K562 (cell line): ENCODE data around the gene PRR35. TPM values are rescaled to one million over a fixed set of nuclear protein-coding genes. Genes with fewer than 3 reads are reported as not detected.

Source experiments
- ATAC-seq: fragments of 200-7000 bp; cut with Tn5 transposase; 3 replicates; pipeline ENCODE4 v1.9.1; 2020; ENCODE audit warnings: moderate library complexity
- BruUV-seq: library from RNA; stranded (reverse); fragments of 400-500 nt; replicated peaks from 2 replicates; lab custom pipeline; 2021; lab: Mats Ljungman, UMichigan
- CTCF ChIA-PET: fragments of 300-600 bp; formaldehyde crosslinking; extraction: SDS; loops from one replicate; lab custom pipeline; 2021; ENCODE audit warnings: low intra/inter-chr PET ratio; lab: Yijun Ruan, JAX
- POLR2A ChIA-PET: fragments of 300-600, 350-650 bp; sonication (Branson Sonifier 250); formaldehyde crosslinking; extraction: SDS; loops from one replicate; lab custom pipeline; 2021; ENCODE audit warnings: antibody characterized with exemption, inconsistent platforms; lab: Yijun Ruan, JAX
- DNase-seq, 4 experiments: peaks; one replicate each; pipeline versions ENCODE4 v3.0.0 to v3.0.0-alpha.2; 2011 to 2018; ENCODE audit warnings: low spot score in 3 of 4, mixed read lengths in 3 of 4; ENCODE audit errors: extremely low read depth in 1 of 4
- FAIRE-seq: peaks from 2 replicates; lab custom pipeline; 2011; peaks lifted over from hg19 to GRCh38; lab: Jason Lieb, UNC
- H2AFZ ChIP-seq: 2 replicates; pipeline ENCODE4 v1.6.0; 2011; ENCODE audit warnings: low read depth, low read length, control low read depth, inconsistent platforms
- H3K27ac ChIP-seq: fragments of 200-600 bp; 3 replicates; pipeline ENCODE4 v1.8.0; 2011; ENCODE audit warnings: low read depth, mild to moderate bottlenecking, control low read depth, inconsistent platforms, low read length, moderate library complexity, mixed read lengths; ENCODE audit errors: extremely low read depth
- H3K27me3 ChIP-seq, 2 experiments: fragments of 300-600 bp in 1 of 2; 2 replicates in 1 of 2; 3 replicates in 1 of 2; pipeline versions ENCODE4 v1.6.0 to v1.8.0; 2011; ENCODE audit warnings: inconsistent platforms in 2 of 2, low read length in 2 of 2, mild to moderate bottlenecking in 1 of 2, mixed read lengths in 1 of 2, moderate library complexity in 1 of 2; ENCODE audit not compliant: control insufficient read depth in 2 of 2, insufficient read depth in 2 of 2
- H3K36me3 ChIP-seq: fragments of 300-600 bp; 3 replicates; pipeline ENCODE4 v1.8.0; 2011; ENCODE audit warnings: mild to moderate bottlenecking, low read length, inconsistent platforms; ENCODE audit not compliant: control insufficient read depth, insufficient read depth
- H3K4me1 ChIP-seq, 2 experiments: fragments of 200-600 bp in 1 of 2; replicated peaks in 1 of 2; 2 replicates in 1 of 2; 3 replicates in 1 of 2; pipeline versions ENCODE4 v1.5.1 to v1.8.0; 2011; ENCODE audit warnings: inconsistent platforms in 2 of 2, low read length in 2 of 2, mild to moderate bottlenecking in 1 of 2, mixed read lengths in 1 of 2, moderate library complexity in 1 of 2; ENCODE audit not compliant: control insufficient read depth in 2 of 2, insufficient read depth in 2 of 2
- H3K4me2 ChIP-seq: 2 replicates; pipeline ENCODE4 v1.6.1; 2011; ENCODE audit warnings: low read length, control low read depth, inconsistent platforms, mixed read lengths; ENCODE audit not compliant: insufficient read depth
- H3K4me3 ChIP-seq: fragments of 200-600 bp; sonication (generic), shearing (Covaris generic); 2 replicates; pipeline ENCODE4 v1.5.1; 2016; ENCODE audit warnings: control low read depth, inconsistent platforms
- H3K79me2 ChIP-seq: fragments of 200-600 bp; 3 replicates; pipeline ENCODE4 v1.8.0; 2011; ENCODE audit warnings: low read length, inconsistent platforms; ENCODE audit not compliant: control insufficient read depth, insufficient read depth
- H3K9ac ChIP-seq, 2 experiments: 2 replicates each; pipeline versions ENCODE4 v1.6.0 to v1.6.1; 2011; ENCODE audit warnings: low read depth in 2 of 2, low read length in 2 of 2, control low read depth in 1 of 2, inconsistent platforms in 1 of 2, mild to moderate bottlenecking in 1 of 2, mixed read lengths in 1 of 2; ENCODE audit not compliant: insufficient read depth in 1 of 2
- H3K9me1 ChIP-seq: one replicate; pipeline ENCODE4 v1.6.0; 2011; ENCODE audit warnings: inconsistent platforms, mild to moderate bottlenecking, low read length, moderate library complexity; ENCODE audit not compliant: control insufficient read depth, insufficient read depth
- H3K9me3 ChIP-seq: replicated peaks from 2 replicates; pipeline ENCODE4 v1.5.1; 2011; ENCODE audit warnings: low read depth, low read length, inconsistent platforms; ENCODE audit not compliant: control insufficient read depth, insufficient read depth
- H4K20me1 ChIP-seq: replicated peaks from 2 replicates; pipeline ENCODE4 v1.6.1; 2011; ENCODE audit warnings: low read length, inconsistent platforms, mixed read lengths; ENCODE audit not compliant: control insufficient read depth, insufficient read depth
- GATA2 ChIP-seq: sonication (generic); formaldehyde crosslinking; IDR thresholded peaks from 2 replicates; pipeline ENCODE4 v1.4.0; 2020; ENCODE audit warnings: mild to moderate bottlenecking, missing genetic modification reagents
- RBFOX2 ChIP-seq: fragments of 200-400 bp; formaldehyde crosslinking; IDR thresholded peaks from 2 replicates; pipeline ENCODE4 v1.6.1; 2017; ENCODE audit warnings: low read depth, mild to moderate bottlenecking, low read length, moderate library complexity
- REST ChIP-seq, 2 experiments: fragments of 450-650 bp; formaldehyde crosslinking in 1 of 2; IDR thresholded peaks; 2 replicates each; pipeline versions ENCODE4 v1.4.0 to v1.6.1; 2014 to 2020; ENCODE audit warnings: mild to moderate bottlenecking in 2 of 2, borderline replicate concordance in 1 of 2, low read depth in 1 of 2
- SPI1 ChIP-seq: IDR thresholded peaks from 2 replicates; pipeline ENCODE4 v1.6.1; 2011; ENCODE audit warnings: low read depth, low read length, control low read depth, borderline replicate concordance
- WGBS: fragments of 100-300 bp; shearing (Covaris generic); methylation state at CpG from one replicate; pipeline ENCODE4 v1.1.6; 2016; ENCODE audit warnings: low coverage, mixed read lengths; ENCODE audit not compliant: insufficient coverage; ENCODE audit errors: missing lambda C conversion rate; 5-methylcytosine and 5-hydroxymethylcytosine counted together
- in situ Hi-C: fragments of 300-500 bp; cut with MboI; formaldehyde crosslinking; loops from 4 replicates; pipeline ENCODE4 v1.15.0; 2018; ENCODE audit warnings: inconsistent platforms, mixed read lengths
- intact Hi-C: fragments of 100-400 bp; cut with micrococcal nuclease; formaldehyde crosslinking; loops from 2 replicates; pipeline ENCODE4 v1.14.2; 2022
- polyA plus RNA-seq, 8 experiments: library from polyadenylated mRNA; depleted of rRNA in 4 of 8; stranded (reverse) in 5 of 8; unstranded in 3 of 8; fragments of >200 nt; fragmentation: Nextera tagmentation in 2 of 8; fragmentation: Illumina TruSeq in 1 of 8; extraction: Ambion mirVana in 2 of 8; extraction: Trizol in 1 of 8; gene quantifications; 2 replicates each; pipeline versions ENCODE4 v1.2.1 to v1.2.3, GENCODE V29; 2011 to 2014; ENCODE audit warnings: inconsistent platforms in 1 of 8, missing spikeins in 1 of 8
- total RNA-seq, 7 experiments: library from RNA; depleted of rRNA in 6 of 7; stranded (reverse); fragments of >200 nt in 6 of 7; fragmentation: Illumina TruSeq in 2 of 7; extraction: Trizol in 2 of 7; gene quantifications; 2 replicates each; pipeline versions ENCODE4 v1.2.1 to v1.2.3, GENCODE V29; 2011 to 2021; ENCODE audit warnings: low replicate concordance in 1 of 7

The PRR35 gene
- total and polyA plus RNA-seq, 9 of the 15 experiments (the other 6 are each of a cell fraction or from before 2014, with no cell fraction given): 0.17 to 0.45 (median 0.21) TPM; not detected in 5

GRCh38 chr16:575354-576196 lies 15.4 kb downstream of the PRR35 start:
- CTCF ChIA-PET: no interaction called here
- Histone ChIP-seq H3K36me3 (peaks cover 26% of the 10 kb centered on the region; the same call in 2 of the 3 replicates), H3K4me1 (peaks cover 0 to 90% of the 10 kb centered on the region in 2 experiments; a peak in 4 of 5 replicates), H3K27ac (no peak overlapping the region), H3K79me2 (peaks cover 16% of the 10 kb centered on the region), H2AFZ (no peak overlapping the region), H3K27me3 (no peaks in the 10 kb centered on the region)
- in situ Hi-C loops: loop anchor here (5.0 kb wide), 1 partner anchor 92 kb away; the partner anchor contains the start of gene RHOT2
- FAIRE-seq: no peak
- TF ChIP-seq GATA2 (no peak), SPI1 (no peak), RBFOX2 (peak; percentile 35), REST (IDR thresholded peaks at IDR 0.05; ENCODE audit: borderline replicate concordance) (no peak), REST (CRISPR knock-in tag; IDR thresholded peaks at IDR 0.05; ENCODE audit: low read depth) (no peak)
- TF ChIP-seq, all 486 proteins: peak for 1
- no TSS peak for BruUV-seq
- Histone ChIP-seq H3K4me3 (no peak overlapping the region), H4K20me1 (peaks cover 9% of the 10 kb centered on the region), H3K9me3 (no peaks in the 10 kb centered on the region), H3K9ac (peak overlapping the region in 1 of 2 experiments; percentile 79; a peak in 1 of 4 replicates), H3K4me2 (no peak overlapping the region), H3K9me1 (peaks cover 3% of the 10 kb centered on the region)
- ATAC-seq (no peak), DNase-seq (no peak)
- 84% methylated on average over 25 of the region's 36 CpGs for WGBS
- intact Hi-C loops: loop anchor here (5.0 kb wide), 1 partner anchor 92 kb away; the partner anchor contains the start of gene RHOT2
- POLR2A ChIA-PET: interaction anchor here (1.0 to 1.7 kb wide), 3 partner anchors 8 to 55 kb away, joined by 3 to 6 read pairs (median 6); partner anchors contain the start of genes NHLRC4 and WFIKKN1
